GM19324 (cell line): ENCODE results near the gene HOPX.
"Not testable (repeated sequence)": the region's sequence is repeated elsewhere in the genome, so short reads cannot be mapped to it uniquely, and the experiment has no call there.

Experiments used
- ATAC-seq: cut with Tn5 transposase; IDR thresholded peaks from one replicate; pipeline ENCODE4 v1.9.1; 2021; ENCODE audit warnings: mild to moderate bottlenecking, moderate library complexity; ENCODE audit not compliant: unreplicated experiment, low FRiP score

The HOPX gene

GRCh38 chr4:56689201-56689969 is 8.3 kb upstream of the HOPX start:
- no peak for ATAC-seq

- ATAC-seq, result no peak
These were observed 7.1 kb upstream of the HOPX start for GRCh38 chr4:56688094-56688647.

DNA sequence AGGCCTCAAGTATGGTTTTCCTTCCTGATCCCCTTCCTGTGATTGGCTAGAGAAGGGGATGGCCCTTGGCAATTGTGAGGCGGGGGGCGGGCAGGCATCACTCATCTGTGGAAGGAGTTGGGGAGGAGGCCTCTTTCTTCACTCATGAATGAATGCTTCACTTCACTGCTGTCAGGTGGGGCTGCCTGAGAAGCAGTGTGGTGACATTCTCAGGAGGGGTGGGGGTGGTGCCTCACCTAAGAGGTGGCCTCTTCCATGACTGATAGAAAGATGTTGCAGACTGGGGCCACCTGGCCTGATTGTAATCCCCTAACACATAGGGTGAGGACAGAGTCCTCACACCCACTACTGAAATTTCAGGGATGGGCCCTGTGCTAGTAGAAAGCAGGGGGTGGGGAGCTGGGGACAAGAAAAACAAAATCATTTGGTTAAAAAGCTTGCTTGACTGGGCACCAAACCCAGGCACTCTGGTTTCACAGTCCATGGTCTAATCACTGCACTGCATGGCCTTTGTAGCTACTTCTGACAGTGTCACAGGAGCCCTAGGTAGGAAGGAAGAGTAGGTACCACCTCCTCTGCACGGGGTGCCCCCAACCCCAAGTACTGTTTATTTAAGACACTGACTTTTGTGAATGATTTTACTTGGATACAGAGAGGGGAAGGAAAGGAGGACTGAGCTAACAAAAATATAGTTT is 5.6 kb upstream of the HOPX start:
- no peak for ATAC-seq

- no peak for ATAC-seq
These were observed 3.4 kb upstream of the HOPX start for GRCh38 chr4:56684320-56685050.

GRCh38 chr4:56683455-56683854 is 2.4 kb upstream of the HOPX start:
- ATAC-seq, result no peak

- ATAC-seq, result no peak
These were observed 893 bp upstream of the HOPX start for GRCh38 chr4:56681853-56682525.

DNA sequence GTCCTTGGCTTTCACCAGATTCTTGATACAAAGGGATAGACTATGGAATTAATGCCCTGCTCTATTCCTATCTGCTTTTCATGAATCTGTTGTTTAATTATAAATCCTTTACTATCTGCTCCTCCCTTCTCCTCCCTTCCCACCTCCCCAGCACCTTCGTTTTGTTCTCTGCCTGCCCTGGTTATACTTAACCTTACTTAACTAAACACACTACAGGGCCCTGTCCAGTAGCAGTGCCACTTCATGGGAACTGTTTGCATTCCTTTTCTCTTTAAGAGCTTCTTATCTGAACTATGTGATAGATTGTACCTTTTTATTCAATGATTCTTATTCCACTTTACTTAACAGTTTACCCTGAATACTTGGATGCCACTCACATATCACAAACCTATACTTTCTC is 830 bp downstream of the HOPX start:
- no peak for ATAC-seq

DNA sequence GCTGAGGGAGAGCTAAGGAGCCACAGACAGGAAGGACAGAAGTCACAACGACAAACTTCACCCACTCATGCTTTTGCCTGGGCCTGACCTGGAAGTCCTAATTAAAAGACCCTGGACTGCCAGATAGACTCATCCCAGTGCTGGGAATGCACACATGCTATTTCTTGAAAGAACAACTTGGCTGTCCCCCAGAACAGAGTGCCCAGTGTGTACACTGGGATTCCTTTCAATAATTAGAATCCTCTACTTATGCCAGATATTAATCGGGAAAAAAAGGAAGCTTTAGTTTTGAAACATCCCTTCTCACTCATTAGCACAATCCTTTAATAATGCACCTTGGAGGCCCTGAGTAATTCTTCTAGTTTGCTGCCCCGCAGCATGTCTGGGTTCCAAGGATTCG is 3.4 kb downstream of the HOPX start:
- no peak for ATAC-seq

GRCh38 chr4:56674984-56675383 is 6.1 kb downstream of the HOPX start:
- no peak for ATAC-seq

- ATAC-seq, result no peak
These were observed 9.2 kb downstream of the HOPX start for GRCh38 chr4:56671860-56672259.

- ATAC-seq, result no peak
These were observed 9.7 kb downstream of the HOPX start for GRCh38 chr4:56671373-56671772.

DNA sequence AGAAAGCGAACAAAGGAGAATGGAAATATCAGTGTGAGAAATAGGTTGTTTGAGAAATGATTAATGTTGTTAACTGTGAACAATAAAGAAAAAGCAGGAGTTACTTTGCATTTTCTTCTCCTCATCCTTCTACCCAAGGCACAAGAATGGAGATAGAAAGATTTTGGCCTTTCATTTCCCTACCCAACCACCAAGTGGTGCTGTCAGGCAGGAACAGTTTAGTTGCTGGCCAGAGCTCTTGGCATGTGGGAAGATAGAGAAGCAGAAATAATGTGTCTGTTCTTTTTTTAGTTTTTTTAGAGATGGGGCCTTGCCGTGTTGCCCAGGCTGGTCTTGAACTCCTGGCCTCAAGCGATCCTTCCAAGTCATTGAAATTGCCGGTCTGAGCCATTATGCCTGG is 12.8 kb downstream of the HOPX start:
- ATAC-seq, result no peak

GRCh38 chr4:56667396-56667795 is 13.7 kb downstream of the HOPX start:
- ATAC-seq, result not testable (repeated sequence)

DNA sequence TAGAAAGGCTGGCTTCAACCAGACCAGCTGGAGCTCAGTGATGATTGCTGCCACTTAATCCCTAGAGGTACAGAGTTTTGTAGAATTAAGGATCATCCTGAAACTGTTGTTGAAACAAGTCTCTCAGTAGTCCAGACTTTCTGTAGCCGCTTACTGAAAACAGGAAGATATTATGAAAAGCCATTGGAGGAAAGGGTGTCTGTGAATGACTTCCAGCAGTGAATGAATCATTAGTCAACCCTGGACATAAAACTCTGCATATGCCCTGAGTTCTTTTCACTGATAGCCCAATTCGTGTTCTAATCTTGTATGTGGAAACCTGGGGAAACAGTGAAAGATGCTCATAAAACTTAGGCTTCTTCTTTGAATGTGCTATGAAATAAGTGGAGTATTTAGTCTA is 14.8 kb downstream of the HOPX start:
- no peak for ATAC-seq

- ATAC-seq, result no peak
These were observed 15.3 kb downstream of the HOPX start for GRCh38 chr4:56665781-56666180.

DNA sequence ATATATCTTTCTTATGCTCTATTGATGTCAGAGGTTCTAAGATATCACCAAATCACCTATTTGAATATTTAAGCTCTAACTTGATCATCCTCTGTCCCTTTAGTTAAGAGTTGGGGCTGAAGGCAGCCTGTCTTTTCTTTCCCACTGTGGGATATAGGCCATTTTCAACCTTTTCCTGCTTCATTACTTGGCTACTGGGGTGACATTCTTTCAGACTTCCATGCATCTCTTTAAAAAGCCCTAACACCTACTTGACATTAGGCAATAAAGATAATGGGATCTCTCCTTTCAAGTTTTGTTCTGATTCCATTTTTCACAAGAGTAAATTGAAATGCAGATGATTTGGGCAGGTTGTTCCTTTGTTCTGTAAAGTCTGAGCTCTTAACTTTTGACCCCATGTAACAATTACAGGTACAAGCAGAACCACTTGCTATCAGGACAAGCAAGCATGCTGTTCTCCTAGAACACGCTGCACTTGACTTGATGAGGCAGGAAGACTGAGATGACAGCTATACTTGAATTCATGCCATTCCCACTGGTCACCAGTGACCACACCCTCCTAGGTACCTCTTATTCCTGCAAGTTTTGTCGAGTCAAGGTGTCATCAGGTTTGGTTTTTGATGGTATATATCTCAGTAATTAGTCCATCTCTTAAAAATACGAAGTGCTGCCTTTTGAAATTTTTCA is 18.2 kb downstream of the HOPX start:
- ATAC-seq, result no peak

DNA sequence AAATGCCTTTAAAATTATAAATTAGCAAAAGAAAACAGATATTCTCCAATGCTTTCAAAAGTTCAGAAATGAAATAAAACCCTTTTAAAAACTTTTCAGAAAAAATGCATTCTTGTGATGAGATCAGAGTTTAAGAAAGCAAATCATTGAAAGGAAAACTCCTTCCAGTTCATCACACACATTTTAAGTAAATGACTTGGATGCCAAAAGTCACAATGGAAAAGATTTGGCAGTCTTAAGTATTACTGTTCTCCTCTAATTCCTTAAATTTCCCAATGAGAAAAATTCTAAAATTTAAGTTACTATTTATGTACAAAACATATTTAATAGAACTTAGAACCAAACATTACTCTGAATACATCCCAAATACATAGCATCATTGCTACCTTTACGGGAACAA is 21.1 kb downstream of the HOPX start:
- no peak for ATAC-seq

GRCh38 chr4:56658528-56658927 is 22.6 kb downstream of the HOPX start:
- ATAC-seq, result no peak

DNA sequence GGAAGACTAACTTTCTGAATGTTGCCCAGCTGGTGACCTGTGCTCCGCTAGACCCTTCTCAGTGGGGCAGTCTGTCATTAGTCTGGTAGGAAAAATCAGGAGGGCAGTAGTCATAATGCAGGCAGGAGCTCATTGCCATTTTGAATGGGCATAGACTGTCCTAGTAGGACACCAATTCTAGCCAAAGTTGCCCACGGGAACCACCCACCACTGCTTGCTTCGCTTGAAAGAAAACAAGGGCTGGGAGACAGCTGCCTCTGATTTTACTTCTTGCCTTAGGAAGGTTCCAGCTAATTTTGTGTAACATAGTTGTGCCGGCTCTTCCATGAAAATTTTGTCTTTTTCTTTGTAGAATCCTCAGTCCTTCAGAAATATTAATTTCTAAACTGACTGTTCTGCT is 23.3 kb downstream of the HOPX start:
- ATAC-seq, result no peak

DNA sequence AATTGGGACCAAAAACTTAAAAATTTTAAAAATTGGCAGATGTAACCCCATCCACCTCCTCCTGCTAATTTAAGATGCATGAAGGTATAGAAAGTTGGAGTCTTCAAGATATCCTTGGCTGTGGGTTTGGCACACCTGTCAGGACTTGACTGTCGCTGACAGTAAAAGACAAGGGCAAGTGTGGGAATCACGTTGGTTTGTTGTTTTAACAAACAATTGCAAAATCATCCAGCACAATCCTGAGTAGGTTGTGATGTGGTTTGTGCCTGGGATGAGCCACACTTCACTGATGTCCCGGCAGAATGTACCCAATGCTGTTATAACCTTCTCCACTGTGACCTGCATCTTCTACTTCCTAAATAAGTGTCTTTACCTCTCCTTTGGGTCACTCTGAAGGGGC is 24.0 kb downstream of the HOPX start:
- ATAC-seq, result no peak
